Measurements from ENCODE around the gene SLC13A2.
"Not testable (repeated sequence)": the region's sequence is repeated elsewhere in the genome, so short reads cannot be mapped to it uniquely, and the experiment has no call there.

DNA sequence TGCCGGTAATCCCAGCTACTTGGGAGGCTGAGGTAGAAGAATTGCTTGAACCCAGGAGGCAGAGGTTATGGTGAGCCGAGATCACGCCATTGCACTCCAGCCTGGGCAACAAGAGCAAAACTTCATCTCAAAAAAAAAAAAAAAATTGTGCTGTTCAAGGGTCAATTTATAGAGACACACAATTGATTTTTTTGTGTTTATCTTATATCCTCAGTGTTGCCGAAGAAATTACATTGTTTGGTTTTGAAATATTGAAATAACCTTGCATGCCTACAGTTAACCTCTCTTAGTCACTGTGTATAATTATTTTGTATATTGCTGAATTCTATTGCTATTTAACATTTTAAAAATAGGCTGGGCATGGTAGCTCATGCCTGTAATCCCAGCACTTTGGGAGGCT lies 45.5 kb upstream of the SLC13A2 start:
- not testable (repeated sequence) for TF ChIP-seq POLR2A (IDR thresholded peaks at IDR 0.05)
- TF ChIP-seq, protein P1, sequence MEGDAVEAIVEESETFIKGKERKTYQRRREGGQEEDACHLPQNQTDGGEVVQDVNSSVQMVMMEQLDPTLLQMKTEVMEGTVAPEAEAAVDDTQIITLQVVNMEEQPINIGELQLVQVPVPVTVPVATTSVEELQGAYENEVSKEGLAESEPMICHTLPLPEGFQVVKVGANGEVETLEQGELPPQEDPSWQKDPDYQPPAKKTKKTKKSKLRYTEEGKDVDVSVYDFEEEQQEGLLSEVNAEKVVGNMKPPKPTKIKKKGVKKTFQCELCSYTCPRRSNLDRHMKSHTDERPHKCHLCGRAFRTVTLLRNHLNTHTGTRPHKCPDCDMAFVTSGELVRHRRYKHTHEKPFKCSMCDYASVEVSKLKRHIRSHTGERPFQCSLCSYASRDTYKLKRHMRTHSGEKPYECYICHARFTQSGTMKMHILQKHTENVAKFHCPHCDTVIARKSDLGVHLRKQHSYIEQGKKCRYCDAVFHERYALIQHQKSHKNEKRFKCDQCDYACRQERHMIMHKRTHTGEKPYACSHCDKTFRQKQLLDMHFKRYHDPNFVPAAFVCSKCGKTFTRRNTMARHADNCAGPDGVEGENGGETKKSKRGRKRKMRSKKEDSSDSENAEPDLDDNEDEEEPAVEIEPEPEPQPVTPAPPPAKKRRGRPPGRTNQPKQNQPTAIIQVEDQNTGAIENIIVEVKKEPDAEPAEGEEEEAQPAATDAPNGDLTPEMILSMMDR (IDR thresholded peaks at IDR 0.05), result not testable (repeated sequence)

Measured in heart left ventricle (tissue), 13 donors.